Measurements from ENCODE around the gene MBD4. TPM values are rescaled to one million over a fixed set of nuclear protein-coding genes. Genes with fewer than 3 reads are reported as not detected.

Gene MBD4
- total RNA-seq, 2 experiments from 2014 or later, result 46.3 to 74.6 TPM

- Histone ChIP-seq H3K4me3 (ENCODE audit: low read depth, low read length, poor library complexity, severe bottlenecking) (no peak overlapping the region), H3K79me2 (ENCODE audit: insufficient read depth, low read depth, low read length) (peaks cover 10% of the 10 kb centered on the region), H3K27ac (ENCODE audit: low read depth, low read length, poor library complexity, severe bottlenecking) (peak overlapping the region; percentile 16), H3K9me3 (ENCODE audit: low read length) (peaks cover 4% of the 10 kb centered on the region; the same call in 1 of the 2 replicates), H3K9me2 (ENCODE audit: insufficient read depth, low read length) (no peaks in the 10 kb centered on the region), H2AFZ (ENCODE audit: low read length) (no peak overlapping the region), H4K20me1 (ENCODE audit: insufficient read depth, low read length) (no peaks in the 10 kb centered on the region), H3K4me1 (ENCODE audit: insufficient read depth, low read length, poor library complexity, severe bottlenecking) (peaks cover 32% of the 10 kb centered on the region), H3K36me3 (ENCODE audit: insufficient read depth, low read length) (peaks cover 76% of the 10 kb centered on the region), H3K4me2 (ENCODE audit: low read length) (no peak overlapping the region)
- ChIA-PET POLR2A (interaction anchor here (0.7 to 6.8 kb wide), 2 partner anchors 11 to 20 kb away, joined by 5 to 54 read pairs; partner anchors contain the start of genes IFT122 and MBD4), CTCF (ENCODE audit: unreplicated experiment) (no interaction called here)
- no peak for DNase-seq (ENCODE audit: low spot score)
- no TSS peak for BruUV-seq (replicated peaks)
- intact Hi-C loops (cut with micrococcal nuclease; ENCODE audit: unreplicated experiment), result no loop called here
- TF ChIP-seq CTCF (conservative IDR thresholded peaks at IDR 0.05; ENCODE audit: low read length) (no peak), EZH2phosphoT487 (IDR thresholded peaks at IDR 0.05; ENCODE audit: borderline replicate concordance, low read depth, low read length) (no peak)
Observed at GRCh38 chr3:129429602-129430001, 10.1 kb downstream of the MBD4 start.

- POLR2A ChIA-PET, result interaction anchor here (6.8 kb wide), 1 partner anchor 11 kb away, joined by 54 read pairs; the partner anchor contains the start of genes IFT122 and MBD4
- Histone ChIP-seq H3K79me2 (ENCODE audit: insufficient read depth, low read depth, low read length) (peaks cover 5% of the 10 kb centered on the region; the same call in 1 of the 2 replicates), H3K9me3 (ENCODE audit: low read length) (peaks cover 7% of the 10 kb centered on the region; the same call in 1 of the 2 replicates), H4K20me1 (ENCODE audit: insufficient read depth, low read length) (no peaks in the 10 kb centered on the region), H2AFZ (ENCODE audit: low read length) (no peak overlapping the region), H3K4me3 (ENCODE audit: low read depth, low read length, poor library complexity, severe bottlenecking) (no peak overlapping the region), H3K4me2 (ENCODE audit: low read length) (peak overlapping the region; percentile 54; the same call in 1 of the 2 replicates), H3K36me3 (ENCODE audit: insufficient read depth, low read length) (peaks cover 73% of the 10 kb centered on the region), H3K9me2 (ENCODE audit: insufficient read depth, low read length) (no peaks in the 10 kb centered on the region), H3K27ac (ENCODE audit: low read depth, low read length, poor library complexity, severe bottlenecking) (no peak overlapping the region), H3K4me1 (ENCODE audit: insufficient read depth, low read length, poor library complexity, severe bottlenecking) (peaks cover 32% of the 10 kb centered on the region)
- BruUV-seq (replicated peaks), result no TSS peak
- intact Hi-C loops (cut with micrococcal nuclease; ENCODE audit: unreplicated experiment), result no loop called here
- TF ChIP-seq EZH2phosphoT487 (IDR thresholded peaks at IDR 0.05; ENCODE audit: borderline replicate concordance, low read depth, low read length), result no peak
- no peak for TF ChIP-seq CTCF (conservative IDR thresholded peaks at IDR 0.05; ENCODE audit: low read length)
- DNase-seq (ENCODE audit: low spot score), result no peak
- CTCF ChIA-PET (ENCODE audit: unreplicated experiment), result no interaction called here
Observed at GRCh38 chr3:129429080-129429451, 10.7 kb downstream of the MBD4 start.

GRCh38 chr3:129428376-129429079, 11.2 kb downstream of the MBD4 start, which contains the start of gene EFCAB12:
TSS of gene EFCAB12 (minus strand) at chr3:129428636. CDS start at chr3:129428488, 148 bp downstream.
- no peaks in the 10 kb centered on the region for H3K79me2 ChIP-seq (ENCODE audit: insufficient read depth, low read depth, low read length)
- TF ChIP-seq CTCF (conservative IDR thresholded peaks at IDR 0.05; ENCODE audit: low read length), result no peak
- TF ChIP-seq EZH2phosphoT487 (IDR thresholded peaks at IDR 0.05; ENCODE audit: borderline replicate concordance, low read depth, low read length), result no peak
- H3K4me3 ChIP-seq (ENCODE audit: low read depth, low read length, poor library complexity, severe bottlenecking), result no peak within 1 kb of the TSS
- CTCF ChIA-PET (ENCODE audit: unreplicated experiment), result no interaction called here
- BruUV-seq (replicated peaks), result no TSS peak
- H2AFZ ChIP-seq (ENCODE audit: low read length), result no peak within 1 kb of the TSS
- H3K27ac ChIP-seq (ENCODE audit: low read depth, low read length, poor library complexity, severe bottlenecking), result peak within 1 kb of the TSS; percentile 16
- peaks cover 33% of the 10 kb centered on the region for H3K4me1 ChIP-seq (ENCODE audit: insufficient read depth, low read length, poor library complexity, severe bottlenecking)
- intact Hi-C loops (cut with micrococcal nuclease; ENCODE audit: unreplicated experiment), result no loop called here
- no peaks in the 10 kb centered on the region for H4K20me1 ChIP-seq (ENCODE audit: insufficient read depth, low read length)
- DNase-seq (ENCODE audit: low spot score), result peak; percentile 70
- peaks cover 7% of the 10 kb centered on the region; the same call in 1 of the 2 replicates for H3K9me3 ChIP-seq (ENCODE audit: low read length)
- H3K9me2 ChIP-seq (ENCODE audit: insufficient read depth, low read length), result no peaks in the 10 kb centered on the region
- H3K4me2 ChIP-seq (ENCODE audit: low read length), result peak within 1 kb of the TSS; percentile 56; the same call in 1 of the 2 replicates
- POLR2A ChIA-PET, result interaction anchor here (6.8 kb wide), 1 partner anchor 12 kb away, joined by 54 read pairs; the partner anchor contains the start of genes IFT122 and MBD4
- peaks cover 67% of the 10 kb centered on the region for H3K36me3 ChIP-seq (ENCODE audit: insufficient read depth, low read length)
